ENCODE data around the gene TMPRSS9.

Gene TMPRSS9

DNA sequence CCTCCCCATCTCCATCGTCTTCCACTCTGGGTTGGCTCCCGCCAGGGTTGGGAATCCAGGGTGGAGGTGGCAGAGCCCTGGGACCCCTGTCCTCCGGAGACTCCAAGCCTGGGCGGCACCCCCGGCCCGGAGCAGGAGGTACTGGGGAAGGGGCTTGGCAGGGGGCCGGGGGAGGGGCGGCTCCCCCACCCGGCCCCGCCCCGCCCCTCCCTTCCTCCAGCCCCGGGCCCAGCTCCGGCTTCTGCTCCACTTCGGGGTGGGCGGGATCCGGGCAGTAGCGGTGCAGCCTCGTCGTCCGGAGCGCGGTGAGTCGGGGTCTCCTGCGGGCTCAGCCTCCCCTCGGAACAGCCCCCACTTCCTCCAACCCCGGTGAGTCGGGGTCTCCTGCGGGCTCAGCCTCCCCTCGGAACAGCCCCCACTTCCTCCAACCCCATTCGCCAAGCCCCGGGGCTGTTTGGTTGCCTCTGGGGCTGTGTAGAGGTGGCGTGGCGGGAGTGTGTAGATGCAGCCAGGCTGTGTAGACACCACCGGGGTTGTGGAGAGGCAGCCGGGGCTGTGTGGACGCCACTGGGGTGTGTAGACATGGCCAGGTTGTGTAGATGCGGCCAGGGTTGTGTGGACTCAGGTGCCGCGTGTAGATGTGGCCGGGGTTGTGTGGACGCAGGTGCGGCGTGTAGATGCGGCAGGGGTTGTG, at the start of gene TMPRSS9:
TMPRSS9 (plus strand) TSS at position 274 of the 694 bp plus-strand sequence. CDS start 29,521 bp downstream, outside the sequence.
- TF ChIP-seq GATA3 (IDR thresholded peaks at IDR 0.05; ENCODE audit: low read depth, low read length) (no peak), GATA2 (IDR thresholded peaks at IDR 0.05; ENCODE audit: low read depth, low read length) (no peak)

DNA sequence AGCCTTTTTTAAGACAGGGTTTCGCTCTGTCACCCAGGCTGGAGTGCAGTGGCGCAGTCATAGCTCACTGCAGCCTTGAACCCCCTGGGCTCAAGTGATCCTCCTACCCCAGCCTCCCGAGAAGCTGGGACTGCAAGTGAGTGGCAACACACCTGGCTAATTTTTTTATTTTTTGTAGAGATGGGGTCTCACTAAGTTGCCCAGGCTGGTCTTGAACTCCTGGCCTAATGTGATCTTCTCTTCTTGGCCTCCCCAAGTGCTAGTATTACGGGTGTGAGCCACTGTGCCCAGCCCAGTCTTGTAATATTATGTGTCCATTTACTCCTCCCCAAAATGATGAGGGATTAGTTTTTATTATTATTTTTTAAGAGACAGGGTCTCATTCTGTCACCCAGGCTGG, 49.0 kb upstream of the TMPRSS9 start:
- TF ChIP-seq GATA3 (IDR thresholded peaks at IDR 0.05; ENCODE audit: low read depth, low read length) (no peak), GATA2 (IDR thresholded peaks at IDR 0.05; ENCODE audit: low read depth, low read length) (no peak)

DNA sequence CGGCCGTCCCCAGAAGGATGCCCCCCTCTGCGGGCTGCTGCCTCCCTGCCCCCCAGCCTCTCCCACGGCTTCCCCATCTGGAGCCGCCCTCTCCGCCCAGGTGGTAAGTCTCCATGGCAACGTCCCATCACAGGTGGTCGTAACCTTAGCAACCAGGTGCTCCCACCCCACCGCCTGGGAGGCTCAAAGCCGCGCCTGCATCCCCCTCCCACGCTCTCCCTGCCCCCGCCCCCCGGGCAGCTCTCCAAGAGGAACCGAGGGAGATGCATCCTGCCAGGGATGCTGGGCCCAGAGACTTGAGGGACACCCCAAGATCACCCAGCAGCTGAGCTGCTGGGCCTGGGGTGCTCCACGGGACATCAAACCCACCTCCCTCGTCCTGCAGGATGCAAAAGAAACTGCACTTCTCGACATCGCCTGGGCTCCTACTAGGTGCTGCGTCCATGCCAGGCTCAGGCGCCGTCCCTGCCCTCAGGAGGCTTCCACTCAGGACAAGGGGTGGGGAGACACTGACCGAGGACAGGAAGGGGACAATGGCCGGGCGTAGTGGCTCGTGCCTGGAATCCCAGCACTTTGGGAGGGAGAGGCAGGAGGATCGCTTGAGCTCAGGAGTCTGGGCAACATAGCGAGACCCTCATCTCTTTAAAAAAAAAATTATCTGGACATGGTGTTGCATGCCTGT, 47.1 kb upstream of the TMPRSS9 start:
- TF ChIP-seq GATA2 (IDR thresholded peaks at IDR 0.05; ENCODE audit: low read depth, low read length): no peak
- no peak for TF ChIP-seq GATA3 (IDR thresholded peaks at IDR 0.05; ENCODE audit: low read depth, low read length)

DNA sequence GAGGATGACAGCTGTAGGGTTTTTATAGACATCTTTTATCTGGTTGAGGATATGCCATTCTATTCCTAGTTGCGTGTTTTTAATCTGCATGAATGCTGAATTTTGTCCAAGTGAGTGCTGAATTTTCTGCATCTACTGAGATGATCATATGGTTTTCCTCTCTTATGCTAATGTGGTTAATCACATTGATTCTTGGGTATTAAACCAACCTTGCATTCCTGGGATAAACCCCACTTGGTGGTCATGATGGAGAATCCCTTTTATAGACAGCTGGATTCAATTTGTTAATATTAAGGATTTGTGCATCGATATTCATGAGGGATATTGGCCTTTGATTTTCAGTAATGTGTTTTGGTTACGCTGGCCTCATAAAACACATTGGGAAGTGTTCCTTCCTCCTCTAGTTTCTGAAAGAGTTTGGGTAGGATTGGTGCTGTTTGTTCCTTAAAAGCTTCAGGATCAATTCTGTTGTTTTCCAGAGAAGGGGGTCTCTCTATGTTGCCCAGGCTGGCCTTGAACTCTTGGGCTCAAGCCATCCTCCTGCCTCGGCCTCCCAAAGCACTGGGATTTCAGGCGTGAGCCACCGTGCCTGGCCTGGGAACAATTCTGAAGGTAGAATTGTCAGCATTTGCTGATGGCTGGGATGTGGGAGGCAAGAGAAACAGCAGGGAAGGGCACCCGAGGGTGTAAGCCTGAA, 44.8 kb upstream of the TMPRSS9 start:
- TF ChIP-seq GATA3 (IDR thresholded peaks at IDR 0.05; ENCODE audit: low read depth, low read length): no peak
- TF ChIP-seq GATA2 (IDR thresholded peaks at IDR 0.05; ENCODE audit: low read depth, low read length): no peak

DNA sequence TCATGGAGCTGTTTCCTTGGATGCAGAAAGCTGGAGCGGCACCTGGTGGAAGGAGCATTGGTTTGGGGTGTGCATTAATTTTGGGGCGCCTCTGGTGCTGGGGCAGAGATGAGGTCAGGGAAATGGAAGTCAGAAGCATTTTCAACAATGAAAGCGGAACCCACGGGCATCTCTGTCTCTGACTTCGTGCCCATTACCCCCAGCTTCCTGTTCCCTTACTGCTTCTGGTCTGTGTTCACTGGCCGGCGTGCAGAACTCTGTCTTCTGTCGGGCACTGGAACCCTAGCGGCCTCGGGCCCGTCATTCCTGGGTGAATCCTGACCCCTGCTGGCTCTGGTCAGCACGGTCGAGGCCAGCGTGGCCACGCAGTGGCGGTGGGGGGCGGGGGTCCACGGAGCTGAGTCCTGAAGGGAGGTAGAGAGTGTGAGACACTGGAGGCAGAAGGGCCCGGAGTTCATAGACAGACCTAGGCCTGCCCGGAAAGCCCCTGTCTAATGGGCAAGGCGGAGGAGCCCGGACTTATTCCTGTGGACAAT, 44.2 kb upstream of the TMPRSS9 start:
- TF ChIP-seq GATA3 (IDR thresholded peaks at IDR 0.05; ENCODE audit: low read depth, low read length): no peak
- TF ChIP-seq GATA2 (IDR thresholded peaks at IDR 0.05; ENCODE audit: low read depth, low read length): no peak

DNA sequence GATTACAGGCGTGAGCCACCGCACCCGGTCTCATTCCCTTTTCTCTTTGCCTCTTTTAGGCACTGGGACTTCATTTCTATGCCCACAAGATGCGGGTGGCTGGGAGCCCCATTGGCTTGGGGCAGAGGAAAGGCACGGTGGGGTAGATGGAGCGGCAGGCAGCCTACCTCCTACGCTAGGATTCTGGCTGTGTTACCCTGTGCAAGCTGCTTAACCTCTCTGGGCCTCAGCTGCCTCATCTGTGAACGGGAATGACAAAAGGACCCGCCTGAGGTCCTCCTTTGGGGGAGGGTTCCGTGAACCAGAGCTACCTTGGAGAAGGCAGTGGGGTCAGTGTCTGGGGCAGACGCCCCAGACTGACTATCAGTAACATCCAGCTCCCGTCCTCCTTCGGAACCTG, 42.8 kb upstream of the TMPRSS9 start:
- TF ChIP-seq GATA2 (IDR thresholded peaks at IDR 0.05; ENCODE audit: low read depth, low read length): no peak
- no peak for TF ChIP-seq GATA3 (IDR thresholded peaks at IDR 0.05; ENCODE audit: low read depth, low read length)

DNA sequence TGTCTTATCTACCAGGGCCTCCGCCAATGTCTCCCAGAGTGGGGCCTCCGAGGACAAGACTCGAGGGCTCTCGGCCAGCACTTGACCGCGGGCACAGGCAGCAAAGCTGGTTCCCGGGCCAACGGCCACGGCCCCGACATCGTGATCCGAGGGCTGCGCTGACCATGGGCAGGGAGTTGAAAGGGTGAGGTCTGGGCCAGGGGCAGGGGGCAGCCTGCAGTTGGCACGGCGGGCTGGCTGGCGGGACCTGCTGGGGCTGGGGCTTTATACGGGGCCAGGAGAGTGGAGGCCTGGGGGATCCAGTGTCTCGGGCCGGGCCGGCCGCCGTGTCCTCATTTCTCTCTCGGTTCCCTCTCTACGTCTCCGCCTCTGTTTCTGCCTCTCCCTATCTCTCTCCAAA, 42.3 kb upstream of the TMPRSS9 start:
- TF ChIP-seq GATA3 (IDR thresholded peaks at IDR 0.05; ENCODE audit: low read depth, low read length): no peak
- no peak for TF ChIP-seq GATA2 (IDR thresholded peaks at IDR 0.05; ENCODE audit: low read depth, low read length)

DNA sequence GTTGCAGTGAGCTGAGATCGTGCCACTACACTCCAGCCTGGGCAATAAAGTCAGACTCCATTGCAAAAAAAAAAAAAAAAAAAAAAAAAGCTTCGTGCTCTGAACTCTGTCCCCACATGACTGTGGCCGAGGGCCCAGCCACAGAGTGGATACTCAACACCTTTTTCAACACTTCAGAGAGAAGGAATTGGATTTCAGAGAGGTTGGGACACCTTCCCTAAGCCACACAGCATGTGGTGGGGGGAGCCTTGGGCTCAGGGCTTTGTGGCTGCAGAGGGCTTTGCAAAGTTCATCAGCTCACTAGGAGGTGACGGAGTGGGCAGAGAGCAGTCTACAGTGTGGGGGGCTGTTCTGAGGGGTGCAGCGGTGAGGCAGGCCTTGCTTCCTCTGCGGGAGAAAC, 41.1 kb upstream of the TMPRSS9 start:
- TF ChIP-seq GATA3 (IDR thresholded peaks at IDR 0.05; ENCODE audit: low read depth, low read length): no peak
- TF ChIP-seq GATA2 (IDR thresholded peaks at IDR 0.05; ENCODE audit: low read depth, low read length): no peak

DNA sequence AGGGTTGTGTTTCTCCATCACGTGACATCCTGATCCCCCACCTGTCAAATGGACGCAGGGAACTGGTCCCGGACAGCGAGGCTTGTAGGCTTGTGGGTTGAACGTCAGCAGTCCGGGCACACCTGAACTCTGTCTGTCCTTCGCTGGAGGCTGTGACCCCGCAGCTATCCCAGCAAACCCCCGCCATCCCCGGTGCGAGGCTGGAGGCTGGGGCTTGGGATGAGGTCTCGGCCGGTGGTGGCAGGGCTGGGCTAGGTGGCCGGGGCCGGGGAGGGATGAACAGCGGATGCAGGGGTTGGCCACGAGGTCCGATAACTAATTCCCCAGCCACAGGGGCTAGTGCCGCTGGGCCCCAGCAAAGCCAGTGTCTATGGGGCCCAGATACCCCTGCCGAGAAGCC, 40.5 kb upstream of the TMPRSS9 start:
- TF ChIP-seq GATA3 (IDR thresholded peaks at IDR 0.05; ENCODE audit: low read depth, low read length) (no peak), GATA2 (IDR thresholded peaks at IDR 0.05; ENCODE audit: low read depth, low read length) (no peak)

DNA sequence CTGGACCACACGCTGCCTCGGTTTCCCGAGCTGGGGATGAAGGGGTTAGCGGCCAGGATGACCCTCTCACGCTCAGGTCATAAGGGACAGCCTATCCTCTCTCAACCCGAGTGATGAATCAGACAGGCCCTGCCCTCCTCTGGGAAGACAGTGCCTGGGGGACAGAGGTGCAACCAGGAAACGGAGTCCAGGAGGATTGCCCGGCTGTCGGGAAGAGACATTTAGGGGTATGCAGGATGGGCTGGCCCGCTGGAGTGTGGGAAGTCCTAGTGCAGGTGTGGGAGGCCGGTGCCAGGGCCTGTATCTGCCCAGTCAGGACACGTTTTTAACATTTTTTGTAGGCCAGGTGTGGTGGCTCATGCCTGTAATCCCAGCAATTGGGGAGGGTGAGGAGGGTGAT, 40.0 kb upstream of the TMPRSS9 start:
- no peak for TF ChIP-seq GATA2 (IDR thresholded peaks at IDR 0.05; ENCODE audit: low read depth, low read length)

DNA sequence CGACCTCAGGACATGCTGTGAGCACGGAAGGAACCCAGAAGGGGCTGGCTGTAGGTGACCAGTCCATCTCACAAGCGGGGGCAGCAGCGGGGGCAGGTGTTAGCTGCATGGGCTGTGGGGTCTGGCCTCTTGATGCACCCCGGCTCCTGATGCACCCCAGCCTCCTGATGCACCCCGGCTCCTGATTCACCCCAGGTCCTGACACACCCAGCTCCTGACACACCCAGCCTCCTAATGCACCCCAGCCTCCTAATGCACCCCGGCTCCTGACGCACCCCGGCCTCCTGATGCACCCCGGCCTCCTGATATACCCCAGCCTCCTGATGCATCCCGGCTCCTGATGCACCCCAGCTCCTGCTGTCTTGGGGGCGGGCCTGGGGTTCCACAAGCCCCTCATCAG, 39.1 kb upstream of the TMPRSS9 start:
- TF ChIP-seq GATA3 (IDR thresholded peaks at IDR 0.05; ENCODE audit: low read depth, low read length): no peak
- no peak for TF ChIP-seq GATA2 (IDR thresholded peaks at IDR 0.05; ENCODE audit: low read depth, low read length)

DNA sequence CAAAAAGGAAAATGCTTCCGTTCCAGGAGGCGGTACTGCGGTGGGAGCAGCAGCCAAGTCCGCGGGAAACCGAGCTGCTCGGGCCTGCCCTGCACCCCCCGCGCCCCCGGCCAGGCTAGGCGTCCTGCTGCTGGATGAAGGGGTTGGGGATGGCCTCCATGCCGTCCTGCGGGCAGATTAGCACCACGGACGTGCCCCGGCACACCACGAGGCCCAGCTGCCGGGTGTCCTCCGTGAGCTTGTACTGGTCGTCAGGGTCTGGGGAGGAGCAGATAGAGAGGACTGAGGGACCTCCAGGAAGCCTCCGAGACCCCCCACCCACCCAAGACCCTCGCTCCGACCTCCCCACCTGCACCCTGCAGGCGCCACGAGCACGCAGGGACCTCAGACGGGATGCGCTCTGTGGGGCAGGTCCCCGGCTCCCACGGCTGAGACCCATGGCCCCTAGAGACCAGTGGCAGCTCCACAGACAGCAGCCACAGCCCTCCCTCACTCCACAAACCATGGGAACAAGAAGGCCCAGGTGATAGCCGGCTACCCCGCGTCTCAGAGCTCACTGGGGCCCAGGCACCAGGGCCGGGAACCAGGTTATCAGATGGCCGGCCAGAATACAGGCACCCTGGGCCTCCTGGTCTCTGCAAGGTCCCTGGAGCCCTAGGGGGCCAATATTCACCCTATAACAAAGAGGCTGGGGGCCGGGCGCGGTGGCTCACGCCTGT, 38.3 kb upstream of the TMPRSS9 start:
- TF ChIP-seq GATA2 (IDR thresholded peaks at IDR 0.05; ENCODE audit: low read depth, low read length) (no peak), GATA3 (IDR thresholded peaks at IDR 0.05; ENCODE audit: low read depth, low read length) (no peak)

DNA sequence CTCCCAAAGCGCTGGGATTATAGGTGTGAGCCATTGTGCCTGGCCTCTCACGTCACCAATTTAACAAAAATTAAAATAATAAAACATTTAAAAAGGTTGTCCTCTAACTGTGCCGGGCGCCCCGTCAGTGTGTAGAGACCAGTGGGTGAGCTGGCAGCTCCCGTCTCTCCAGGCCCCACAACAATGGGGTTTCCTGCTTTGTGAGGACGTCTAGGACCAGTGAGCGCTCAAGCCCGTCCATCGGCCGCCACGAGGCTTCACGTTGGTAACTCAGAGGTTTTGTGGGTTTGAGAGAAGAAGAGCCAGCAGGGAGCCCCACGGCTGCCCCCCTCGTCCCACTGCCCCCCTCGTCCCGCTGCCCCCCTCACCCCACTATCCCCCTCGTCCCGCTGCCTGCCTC, 36.4 kb upstream of the TMPRSS9 start:
- TF ChIP-seq GATA3 (IDR thresholded peaks at IDR 0.05; ENCODE audit: low read depth, low read length) (no peak), GATA2 (IDR thresholded peaks at IDR 0.05; ENCODE audit: low read depth, low read length) (no peak)

Data from SH-SY5Y (cell line).